Measurements from ENCODE around the gene MUC5AC.

MUC5AC gene

GRCh38 chr11:1226226-1226985 is 68.7 kb downstream of the MUC5AC start:
- H3K4me3 Mint-ChIP-seq = no peak overlapping the region
- no peaks in the 10 kb centered on the region for H3K27me3 Mint-ChIP-seq (ENCODE audit: low read depth)
- no peaks in the 10 kb centered on the region for H3K9me3 Mint-ChIP-seq
- no peaks in the 10 kb centered on the region for H3K36me3 Mint-ChIP-seq (ENCODE audit: low read depth)
- H3K27ac Mint-ChIP-seq = no peak overlapping the region
- no peaks in the 10 kb centered on the region for H3K4me1 Mint-ChIP-seq (ENCODE audit: low read depth)

GRCh38 chr11:1226986-1227550 is 69.3 kb downstream of the MUC5AC start:
- H3K27me3 Mint-ChIP-seq (ENCODE audit: low read depth) = no peaks in the 10 kb centered on the region
- no peaks in the 10 kb centered on the region for H3K4me1 Mint-ChIP-seq (ENCODE audit: low read depth)
- H3K9me3 Mint-ChIP-seq = no peaks in the 10 kb centered on the region
- H3K36me3 Mint-ChIP-seq (ENCODE audit: low read depth) = no peaks in the 10 kb centered on the region
- H3K4me3 Mint-ChIP-seq = no peak overlapping the region
- H3K27ac Mint-ChIP-seq = no peak overlapping the region

GRCh38 chr11:1227551-1228100 is 69.9 kb downstream of the MUC5AC start:
- no peaks in the 10 kb centered on the region for H3K9me3 Mint-ChIP-seq
- H3K27me3 Mint-ChIP-seq (ENCODE audit: low read depth) = no peaks in the 10 kb centered on the region
- H3K36me3 Mint-ChIP-seq (ENCODE audit: low read depth) = no peaks in the 10 kb centered on the region
- H3K4me1 Mint-ChIP-seq (ENCODE audit: low read depth) = no peaks in the 10 kb centered on the region
- H3K27ac Mint-ChIP-seq = no peak overlapping the region
- H3K4me3 Mint-ChIP-seq = no peak overlapping the region

GRCh38 chr11:1228101-1228821 is 70.5 kb downstream of the MUC5AC start:
- no peak overlapping the region for H3K4me3 Mint-ChIP-seq
- H3K27ac Mint-ChIP-seq = no peak overlapping the region
- no peaks in the 10 kb centered on the region for H3K36me3 Mint-ChIP-seq (ENCODE audit: low read depth)
- H3K4me1 Mint-ChIP-seq (ENCODE audit: low read depth) = no peaks in the 10 kb centered on the region
- H3K9me3 Mint-ChIP-seq = no peaks in the 10 kb centered on the region
- no peaks in the 10 kb centered on the region for H3K27me3 Mint-ChIP-seq (ENCODE audit: low read depth)

- H3K27me3 Mint-ChIP-seq (ENCODE audit: low read depth) = no peaks in the 10 kb centered on the region
- no peak overlapping the region for H3K4me3 Mint-ChIP-seq
- H3K9me3 Mint-ChIP-seq = no peaks in the 10 kb centered on the region
- H3K27ac Mint-ChIP-seq = no peak overlapping the region
- no peaks in the 10 kb centered on the region for H3K36me3 Mint-ChIP-seq (ENCODE audit: low read depth)
- H3K4me1 Mint-ChIP-seq (ENCODE audit: low read depth) = no peaks in the 10 kb centered on the region
Observed at GRCh38 chr11:1228921-1229451, 71.2 kb downstream of the MUC5AC start.

GRCh38 chr11:1229471-1230120 is 71.8 kb downstream of the MUC5AC start:
- no peak overlapping the region for H3K27ac Mint-ChIP-seq
- no peak overlapping the region for H3K4me3 Mint-ChIP-seq
- no peaks in the 10 kb centered on the region for H3K4me1 Mint-ChIP-seq (ENCODE audit: low read depth)
- H3K36me3 Mint-ChIP-seq (ENCODE audit: low read depth) = no peaks in the 10 kb centered on the region
- H3K9me3 Mint-ChIP-seq = no peaks in the 10 kb centered on the region
- no peaks in the 10 kb centered on the region for H3K27me3 Mint-ChIP-seq (ENCODE audit: low read depth)

GRCh38 chr11:1230121-1230455 is 72.3 kb downstream of the MUC5AC start:
- no peaks in the 10 kb centered on the region for H3K9me3 Mint-ChIP-seq
- no peak overlapping the region for H3K4me3 Mint-ChIP-seq
- no peaks in the 10 kb centered on the region for H3K27me3 Mint-ChIP-seq (ENCODE audit: low read depth)
- H3K4me1 Mint-ChIP-seq (ENCODE audit: low read depth) = no peaks in the 10 kb centered on the region
- no peak overlapping the region for H3K27ac Mint-ChIP-seq
- H3K36me3 Mint-ChIP-seq (ENCODE audit: low read depth) = no peaks in the 10 kb centered on the region

- H3K4me1 Mint-ChIP-seq (ENCODE audit: low read depth) = no peaks in the 10 kb centered on the region
Observed at GRCh38 chr11:1230456-1231395, 73.0 kb downstream of the MUC5AC start.

GRCh38 chr11:1231396-1232020 is 73.8 kb downstream of the MUC5AC start:
- Mint-ChIP-seq H3K27ac (no peak overlapping the region), H3K36me3 (ENCODE audit: low read depth) (no peaks in the 10 kb centered on the region), H3K4me3 (no peak overlapping the region), H3K4me1 (ENCODE audit: low read depth) (no peaks in the 10 kb centered on the region), H3K9me3 (no peaks in the 10 kb centered on the region), H3K27me3 (ENCODE audit: low read depth) (no peaks in the 10 kb centered on the region)

More at GRCh38 chr11:1230456-1231395, 73.0 kb downstream of the MUC5AC start:
- Mint-ChIP-seq H3K4me3 (no peak overlapping the region), H3K27ac (no peak overlapping the region), H3K36me3 (ENCODE audit: low read depth) (no peaks in the 10 kb centered on the region), H3K9me3 (no peaks in the 10 kb centered on the region), H3K27me3 (ENCODE audit: low read depth) (no peaks in the 10 kb centered on the region)

GRCh38 chr11:1232021-1232882 is 74.5 kb downstream of the MUC5AC start:
- Mint-ChIP-seq H3K4me3 (no peak overlapping the region), H3K27ac (no peak overlapping the region), H3K36me3 (ENCODE audit: low read depth) (no peaks in the 10 kb centered on the region), H3K9me3 (no peaks in the 10 kb centered on the region), H3K27me3 (ENCODE audit: low read depth) (no peaks in the 10 kb centered on the region), H3K4me1 (ENCODE audit: low read depth) (no peaks in the 10 kb centered on the region)

GRCh38 chr11:1232883-1233321 is 75.1 kb downstream of the MUC5AC start:
- no peaks in the 10 kb centered on the region for H3K9me3 Mint-ChIP-seq
- H3K4me3 Mint-ChIP-seq = no peak overlapping the region
- H3K36me3 Mint-ChIP-seq (ENCODE audit: low read depth) = no peaks in the 10 kb centered on the region
- H3K27me3 Mint-ChIP-seq (ENCODE audit: low read depth) = no peaks in the 10 kb centered on the region
- no peaks in the 10 kb centered on the region for H3K4me1 Mint-ChIP-seq (ENCODE audit: low read depth)
- H3K27ac Mint-ChIP-seq = no peak overlapping the region

- Mint-ChIP-seq H3K27ac (no peak overlapping the region), H3K9me3 (no peaks in the 10 kb centered on the region), H3K27me3 (ENCODE audit: low read depth) (no peaks in the 10 kb centered on the region), H3K4me1 (ENCODE audit: low read depth) (no peaks in the 10 kb centered on the region), H3K36me3 (ENCODE audit: low read depth) (no peaks in the 10 kb centered on the region), H3K4me3 (no peak overlapping the region)
Observed at GRCh38 chr11:1233351-1234053, 75.7 kb downstream of the MUC5AC start.
